GM21367 (cell line): ENCODE data around the gene PAFAH2.
A peak's percentile ranks its signal among the peaks of the same experiment; 100 is the strongest.

Experiments
- ATAC-seq: cut with Tn5 transposase; IDR thresholded peaks from one replicate; pipeline ENCODE4 v1.9.1; 2021; ENCODE audit not compliant: unreplicated experiment

Gene PAFAH2

GRCh38 chr1:25997828-25998761 lies at the start of gene PAFAH2:
PAFAH2 (minus strand) TSS chr1:25998063; CDS start chr1:25990816, 7,247 bp downstream.
- ATAC-seq = peak; percentile 83

- no peak for ATAC-seq
These were observed 49.5 kb upstream of the PAFAH2 start for GRCh38 chr1:26047278-26047874.

- ATAC-seq = no peak
These were observed 48.6 kb upstream of the PAFAH2 start for GRCh38 chr1:26046246-26047095.

GRCh38 chr1:26045722-26046245 lies 47.9 kb upstream of the PAFAH2 start, which contains the start of gene SLC30A2:
SLC30A2 (minus strand) TSS chr1:26046118; CDS start chr1:26045896, 222 bp downstream.
- no peak for ATAC-seq

- ATAC-seq = no peak
These were observed 47.3 kb upstream of the PAFAH2 start for GRCh38 chr1:26044971-26045721.

GRCh38 chr1:26044414-26044813 lies 46.6 kb upstream of the PAFAH2 start:
- ATAC-seq = no peak

GRCh38 chr1:26043765-26044164 lies 45.9 kb upstream of the PAFAH2 start:
- no peak for ATAC-seq

- no peak for ATAC-seq
These were observed 44.1 kb upstream of the PAFAH2 start for GRCh38 chr1:26041978-26042377.

- ATAC-seq = no peak
These were observed 43.5 kb upstream of the PAFAH2 start for GRCh38 chr1:26041401-26041800.

GRCh38 chr1:26038904-26039303 lies 41.0 kb upstream of the PAFAH2 start:
- no peak for ATAC-seq

GRCh38 chr1:26038477-26038876 lies 40.6 kb upstream of the PAFAH2 start:
- no peak for ATAC-seq

- no peak for ATAC-seq
These were observed 40.0 kb upstream of the PAFAH2 start for GRCh38 chr1:26037904-26038303.

- ATAC-seq = no peak
These were observed 39.0 kb upstream of the PAFAH2 start for GRCh38 chr1:26036756-26037281.

GRCh38 chr1:26035959-26036755 lies 38.3 kb upstream of the PAFAH2 start:
- ATAC-seq = peak; percentile 44

- ATAC-seq = peak; percentile 84
These were observed 37.5 kb upstream of the PAFAH2 start for GRCh38 chr1:26035203-26035958.

- no peak for ATAC-seq
These were observed 36.8 kb upstream of the PAFAH2 start for GRCh38 chr1:26034504-26035202.

- no peak for ATAC-seq
These were observed 34.9 kb upstream of the PAFAH2 start for GRCh38 chr1:26032656-26033357.
